ENCODE data around the gene VMP1.
A peak's percentile ranks its signal among the peaks of the same experiment; 100 is the strongest.

The VMP1 gene

GRCh38 chr17:59711936-59712335 is 4.5 kb downstream of the VMP1 start:
- no peak for DNase-seq (ENCODE audit: low spot score)

- no peak for DNase-seq (ENCODE audit: low spot score)
Measured at GRCh38 chr17:59712862-59713261, 5.4 kb downstream of the VMP1 start.

- no peak for DNase-seq (ENCODE audit: low spot score)
Measured at GRCh38 chr17:59714255-59714654, 6.8 kb downstream of the VMP1 start.

- no peak for DNase-seq (ENCODE audit: low spot score)
Measured at GRCh38 chr17:59716427-59716826, 9.0 kb downstream of the VMP1 start.

GRCh38 chr17:59719526-59719925 is 12.1 kb downstream of the VMP1 start:
- no peak for DNase-seq (ENCODE audit: low spot score)

GRCh38 chr17:59722623-59723022 is 15.2 kb downstream of the VMP1 start:
- no peak for DNase-seq (ENCODE audit: low spot score)

GRCh38 chr17:59723041-59723440 is 15.6 kb downstream of the VMP1 start:
- DNase-seq (ENCODE audit: low spot score), result no peak

GRCh38 chr17:59723607-59724006 is 16.2 kb downstream of the VMP1 start:
- no peak for DNase-seq (ENCODE audit: low spot score)

- DNase-seq (ENCODE audit: low spot score), result no peak
Measured at GRCh38 chr17:59725691-59726090, 18.2 kb downstream of the VMP1 start.

- no peak for DNase-seq (ENCODE audit: low spot score)
Measured at GRCh38 chr17:59727817-59728533, 20.5 kb downstream of the VMP1 start.

- no peak for DNase-seq (ENCODE audit: low spot score)
Measured at GRCh38 chr17:59730268-59730834, 22.9 kb downstream of the VMP1 start.

GRCh38 chr17:59733697-59734096 is 26.2 kb downstream of the VMP1 start:
- no peak for DNase-seq (ENCODE audit: low spot score)

- DNase-seq (ENCODE audit: low spot score), result no peak
Measured at GRCh38 chr17:59734226-59734625, 26.8 kb downstream of the VMP1 start.

GRCh38 chr17:59737324-59737723 is 29.9 kb downstream of the VMP1 start:
- no peak for DNase-seq (ENCODE audit: low spot score)

GRCh38 chr17:59743842-59744241 is 36.4 kb downstream of the VMP1 start:
- no peak for DNase-seq (ENCODE audit: low spot score)

GRCh38 chr17:59745040-59745439 is 37.6 kb downstream of the VMP1 start:
- no peak for DNase-seq (ENCODE audit: low spot score)

- peak; percentile 27 for DNase-seq (ENCODE audit: low spot score)
Measured at GRCh38 chr17:59746849-59747445, 39.5 kb downstream of the VMP1 start.

GRCh38 chr17:59748591-59748990 is 41.1 kb downstream of the VMP1 start:
- no peak for DNase-seq (ENCODE audit: low spot score)

- DNase-seq (ENCODE audit: low spot score), result no peak
Measured at GRCh38 chr17:59751955-59752413, 44.5 kb downstream of the VMP1 start.

GRCh38 chr17:59752446-59752845 is 45.0 kb downstream of the VMP1 start:
- DNase-seq (ENCODE audit: low spot score), result no peak

- DNase-seq (ENCODE audit: low spot score), result no peak
Measured at GRCh38 chr17:59752922-59753321, 45.5 kb downstream of the VMP1 start.

- peak; percentile 73 for DNase-seq (ENCODE audit: low spot score)
Measured at GRCh38 chr17:59753522-59754467, 46.3 kb downstream of the VMP1 start.

Data from germinal center (tissue), 1 donor.